Endothelial cell of umbilical vein (primary cell): ENCODE results near the gene MAGI1. TPM values are rescaled to one million over a fixed set of nuclear protein-coding genes. Genes with fewer than 3 reads are reported as not detected.

Experiments used
- BruUV-seq: library from RNA; stranded (reverse); fragments of 400-500 nt; replicated peaks from 2 replicates; lab custom pipeline; 2021; lab: Mats Ljungman, UMichigan
- CTCF ChIA-PET: fragments of 300-600, 350-600 bp; sonication (Branson Sonifier 250); formaldehyde crosslinking; loops from one replicate; lab custom pipeline; 2021; ENCODE audit warnings: antibody characterized with exemption, inconsistent platforms; lab: Charles Lee
- POLR2A ChIA-PET: fragments of 300-600, 350-600 bp; sonication (Branson Sonifier 250); formaldehyde crosslinking; loops from one replicate; lab custom pipeline; 2021; ENCODE audit warnings: antibody characterized with exemption, inconsistent platforms; lab: Charles Lee
- DNase-seq: peaks from one replicate; pipeline ENCODE4 v3.0.0-alpha.2; 2011; ENCODE audit warnings: low read depth, low spot score
- FAIRE-seq: peaks from 2 replicates; lab custom pipeline; 2011; peaks lifted over from hg19 to GRCh38; lab: Jason Lieb, UNC
- H2AFZ ChIP-seq: 2 replicates; pipeline ENCODE4 v1.6.0; 2012; ENCODE audit warnings: low read depth, low read length, control low read depth, inconsistent platforms
- H3K27ac ChIP-seq: 2 replicates; pipeline ENCODE4 v1.5.1; 2011; ENCODE audit warnings: low read depth, mild to moderate bottlenecking, control low read depth, low read length, moderate library complexity; ENCODE audit not compliant: insufficient read depth
- H3K27me3 ChIP-seq, 2 experiments: 2 replicates each; pipeline versions ENCODE4 v1.6.0 to v1.6.1; 2011; ENCODE audit warnings: low read length in 2 of 2, mixed read lengths in 1 of 2; ENCODE audit not compliant: control insufficient read depth in 2 of 2, insufficient read depth in 2 of 2
- H3K36me3 ChIP-seq, 2 experiments: 2 replicates in 1 of 2; 3 replicates in 1 of 2; pipeline ENCODE4 v1.5.1; 2011; ENCODE audit warnings: low read length in 2 of 2, mild to moderate bottlenecking in 1 of 2, moderate library complexity in 1 of 2; ENCODE audit not compliant: control insufficient read depth in 2 of 2, insufficient read depth in 2 of 2; ENCODE audit errors: extremely low read depth in 1 of 2
- H3K4me1 ChIP-seq: 3 replicates; pipeline ENCODE4 v1.5.1; 2011; ENCODE audit warnings: mild to moderate bottlenecking, low read length; ENCODE audit not compliant: control insufficient read depth, insufficient read depth; ENCODE audit errors: extremely low read depth
- H3K4me2 ChIP-seq: 2 replicates; pipeline ENCODE4 v1.6.1; 2011; ENCODE audit warnings: low read length, control low read depth, mixed read lengths; ENCODE audit not compliant: insufficient read depth
- H3K4me3 ChIP-seq, 3 experiments: fragments of 200-600 bp in 1 of 3; sonication (generic), shearing (Covaris generic) in 1 of 3; replicated peaks in 1 of 3; 2 replicates each; pipeline ENCODE4 v1.5.1; 2011 to 2016; ENCODE audit warnings: control low read depth in 3 of 3, low read length in 3 of 3, mild to moderate bottlenecking in 2 of 3, inconsistent platforms in 1 of 3, low read depth in 1 of 3, moderate library complexity in 1 of 3; ENCODE audit not compliant: insufficient read depth in 1 of 3
- H3K79me2 ChIP-seq: 2 replicates; pipeline ENCODE4 v1.6.0; 2012; ENCODE audit warnings: low read length, inconsistent platforms; ENCODE audit not compliant: control insufficient read depth, insufficient read depth
- H3K9ac ChIP-seq: replicated peaks from 2 replicates; pipeline ENCODE3; 2011; ENCODE audit warnings: low read length, control low read depth; ENCODE audit not compliant: insufficient read depth; ENCODE audit errors: extremely low read depth
- H3K9me1 ChIP-seq: replicated peaks from 3 replicates; pipeline ENCODE4 v1.6.0; 2011; ENCODE audit warnings: mild to moderate bottlenecking, low read length; ENCODE audit not compliant: control insufficient read depth, insufficient read depth; ENCODE audit errors: extremely low read depth
- H3K9me3 ChIP-seq: replicated peaks from 2 replicates; pipeline ENCODE4 v1.5.1; 2012; ENCODE audit warnings: low read length, inconsistent platforms; ENCODE audit not compliant: control insufficient read depth, insufficient read depth
- H4K20me1 ChIP-seq: replicated peaks from 2 replicates; pipeline ENCODE3; 2011; ENCODE audit warnings: mild to moderate bottlenecking, low read length; ENCODE audit not compliant: control insufficient read depth, insufficient read depth; ENCODE audit errors: extremely low read depth
- CTCF ChIP-seq, 2 donors: IDR thresholded peaks; 1 replicate in 1 of 2; 2 replicates in 1 of 2; pipeline ENCODE4 v1.5.1; 2011; ENCODE audit warnings: low read length in 2 of 2, mild to moderate bottlenecking in 2 of 2, moderate library complexity in 2 of 2, control low read depth in 1 of 2, inconsistent platforms in 1 of 2, low read depth in 1 of 2; ENCODE audit not compliant: insufficient read depth in 1 of 2; ENCODE audit errors: extremely low read depth in 1 of 2
- EZH2 ChIP-seq: IDR thresholded peaks from 2 replicates; pipeline ENCODE4 v1.6.1; 2012; ENCODE audit warnings: borderline replicate concordance, low read depth, mild to moderate bottlenecking, moderate library complexity, low read length, inconsistent platforms; ENCODE audit not compliant: severe bottlenecking
- FOS ChIP-seq: IDR thresholded peaks from 2 replicates; pipeline ENCODE4 v1.6.1; 2011; ENCODE audit warnings: mild to moderate bottlenecking, low read length, moderate library complexity, borderline replicate concordance; ENCODE audit not compliant: insufficient read depth
- GATA2 ChIP-seq: IDR thresholded peaks from 2 replicates; pipeline ENCODE4 v1.7.0; 2011; ENCODE audit warnings: low read depth, mild to moderate bottlenecking, moderate library complexity, mixed read lengths, low read length; ENCODE audit not compliant: insufficient read length, insufficient read depth
- JUN ChIP-seq: IDR thresholded peaks from 2 replicates; pipeline ENCODE4 v1.6.1; 2011; ENCODE audit warnings: borderline replicate concordance, low read depth; ENCODE audit not compliant: insufficient read length, insufficient read depth
- MAX ChIP-seq: IDR thresholded peaks from 2 replicates; pipeline ENCODE4 v1.6.1; 2011; ENCODE audit not compliant: insufficient read depth, insufficient read length
- MYC ChIP-seq: IDR thresholded peaks from one replicate; pipeline ENCODE4 v1.6.1; 2011; ENCODE audit warnings: mild to moderate bottlenecking, low read depth, low read length
- POLR2A ChIP-seq: IDR thresholded peaks from 2 replicates; pipeline ENCODE4 v1.6.1; 2012; ENCODE audit warnings: low read depth, mild to moderate bottlenecking, control low read depth, low read length
- POLR2AphosphoS5 ChIP-seq: IDR thresholded peaks from 2 replicates; pipeline ENCODE4 v1.6.1; 2012; ENCODE audit warnings: low read depth, mild to moderate bottlenecking, control low read depth, low read length, moderate library complexity; ENCODE audit not compliant: insufficient read depth
- dilution Hi-C: fragments of 300-500 bp; cut with MboI; formaldehyde crosslinking; loops from one replicate; pipeline ENCODE4 v1.15.0; 2019; ENCODE audit warnings: low sequenced_read_pairs; ENCODE audit not compliant: extremely low pct_ligation_motif_present
- intact Hi-C: fragments of 100-400 bp; cut with micrococcal nuclease; formaldehyde crosslinking; loops from one replicate; pipeline ENCODE4 v1.10.0; 2022
- polyA plus RNA-seq, 4 experiments: library from polyadenylated mRNA; depleted of rRNA in 3 of 4; stranded (reverse) in 3 of 4; unstranded in 1 of 4; fragments of >200 nt; gene quantifications; 2 replicates each; pipeline versions ENCODE4 v1.2.1 to v1.2.3, GENCODE V29; 2011 to 2012; ENCODE audit warnings: missing spikeins in 1 of 4
- total RNA-seq: library from RNA; stranded (reverse); gene quantifications from 2 replicates; pipeline ENCODE4 v1.2.3, GENCODE V29; 2021

MAGI1 gene
- total and polyA plus RNA-seq, 2 donors (not counting 3 experiments of a cell fraction or from before 2014, with no cell fraction given) = 10.1 to 47.9 TPM

GRCh38 chr3:66048051-66048395 is 9.3 kb upstream of the MAGI1 start:
- Histone ChIP-seq H3K4me3 (no peak overlapping the region), H3K4me2 (no peak overlapping the region), H2AFZ (no peak overlapping the region), H3K36me3 (no peaks in the 10 kb centered on the region), H3K4me1 (no peaks in the 10 kb centered on the region), H3K9ac (no peak overlapping the region), H3K9me3 (no peaks in the 10 kb centered on the region), H3K27ac (no peak overlapping the region), H4K20me1 (no peaks in the 10 kb centered on the region), H3K79me2 (no peaks in the 10 kb centered on the region), H3K9me1 (no peaks in the 10 kb centered on the region), H3K27me3 (no peaks in the 10 kb centered on the region)
- dilution Hi-C loops = no loop called here
- BruUV-seq = no TSS peak
- TF ChIP-seq CTCF (IDR thresholded peaks at IDR 0.05; ENCODE audit: extremely low read depth in 1 of 2, insufficient read depth in 1 of 2, low read depth in 1 of 2, low read length in 2 of 2) = no peak
- TF ChIP-seq JUN = no peak
- TF ChIP-seq EZH2 = no peak
- no peak for TF ChIP-seq FOS
- TF ChIP-seq MAX = no peak
- TF ChIP-seq MYC = no peak
- TF ChIP-seq GATA2 = no peak
- TF ChIP-seq POLR2A = no peak
- TF ChIP-seq POLR2AphosphoS5 = no peak
- ChIA-PET CTCF (interaction anchor here (0.6 to 1.8 kb wide), 5 partner anchors 12 to 147 kb away, joined by 3 to 7 read pairs (median 4); no protein-coding TSS in a partner anchor), POLR2A (interaction anchor here (0.6 kb wide), 1 partner anchor 166 kb away, joined by 3 read pairs; no protein-coding TSS in a partner anchor)
- intact Hi-C loops = no loop called here
- DNase-seq (peak; percentile 43), FAIRE-seq (no peak)
